ENCODE data around the gene GNAI2. TPM values are rescaled to one million over a fixed set of nuclear protein-coding genes. Genes with fewer than 3 reads are reported as not detected.

Gene GNAI2
- total RNA-seq, 6 experiments from 2014 or later = 532 to 617 (median 582) TPM

DNA sequence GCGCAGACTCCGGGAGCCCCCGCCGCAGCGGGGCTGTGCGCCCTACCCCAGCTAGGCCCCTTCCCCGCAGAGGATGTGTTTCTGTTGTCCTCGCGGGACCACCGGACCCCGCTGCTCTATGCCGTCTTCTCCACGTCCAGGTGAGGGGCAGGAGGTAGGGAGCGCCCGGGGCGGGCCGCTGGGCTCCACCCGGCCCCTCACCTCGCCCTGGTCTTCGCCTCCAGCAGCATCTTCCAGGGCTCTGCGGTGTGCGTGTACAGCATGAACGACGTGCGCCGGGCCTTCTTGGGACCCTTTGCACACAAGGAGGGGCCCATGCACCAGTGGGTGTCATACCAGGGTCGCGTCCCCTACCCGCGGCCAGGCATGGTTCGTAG, 37.7 kb downstream of the GNAI2 start:
- DNase-seq = no peak
- Mint-ChIP-seq H3K27ac (no peak overlapping the region), H3K9me3 (no peaks in the 10 kb centered on the region), H3K4me3 (no peak overlapping the region), H3K27me3 (ENCODE audit: insufficient read depth) (peaks cover 1% of the 10 kb centered on the region), H3K36me3 (ENCODE audit: low read depth) (no peaks in the 10 kb centered on the region), H3K4me1 (ENCODE audit: low read depth) (peaks cover 44% of the 10 kb centered on the region)
- TF ChIP-seq, protein P1, sequence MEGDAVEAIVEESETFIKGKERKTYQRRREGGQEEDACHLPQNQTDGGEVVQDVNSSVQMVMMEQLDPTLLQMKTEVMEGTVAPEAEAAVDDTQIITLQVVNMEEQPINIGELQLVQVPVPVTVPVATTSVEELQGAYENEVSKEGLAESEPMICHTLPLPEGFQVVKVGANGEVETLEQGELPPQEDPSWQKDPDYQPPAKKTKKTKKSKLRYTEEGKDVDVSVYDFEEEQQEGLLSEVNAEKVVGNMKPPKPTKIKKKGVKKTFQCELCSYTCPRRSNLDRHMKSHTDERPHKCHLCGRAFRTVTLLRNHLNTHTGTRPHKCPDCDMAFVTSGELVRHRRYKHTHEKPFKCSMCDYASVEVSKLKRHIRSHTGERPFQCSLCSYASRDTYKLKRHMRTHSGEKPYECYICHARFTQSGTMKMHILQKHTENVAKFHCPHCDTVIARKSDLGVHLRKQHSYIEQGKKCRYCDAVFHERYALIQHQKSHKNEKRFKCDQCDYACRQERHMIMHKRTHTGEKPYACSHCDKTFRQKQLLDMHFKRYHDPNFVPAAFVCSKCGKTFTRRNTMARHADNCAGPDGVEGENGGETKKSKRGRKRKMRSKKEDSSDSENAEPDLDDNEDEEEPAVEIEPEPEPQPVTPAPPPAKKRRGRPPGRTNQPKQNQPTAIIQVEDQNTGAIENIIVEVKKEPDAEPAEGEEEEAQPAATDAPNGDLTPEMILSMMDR (IDR thresholded peaks at IDR 0.05) = no peak

DNA sequence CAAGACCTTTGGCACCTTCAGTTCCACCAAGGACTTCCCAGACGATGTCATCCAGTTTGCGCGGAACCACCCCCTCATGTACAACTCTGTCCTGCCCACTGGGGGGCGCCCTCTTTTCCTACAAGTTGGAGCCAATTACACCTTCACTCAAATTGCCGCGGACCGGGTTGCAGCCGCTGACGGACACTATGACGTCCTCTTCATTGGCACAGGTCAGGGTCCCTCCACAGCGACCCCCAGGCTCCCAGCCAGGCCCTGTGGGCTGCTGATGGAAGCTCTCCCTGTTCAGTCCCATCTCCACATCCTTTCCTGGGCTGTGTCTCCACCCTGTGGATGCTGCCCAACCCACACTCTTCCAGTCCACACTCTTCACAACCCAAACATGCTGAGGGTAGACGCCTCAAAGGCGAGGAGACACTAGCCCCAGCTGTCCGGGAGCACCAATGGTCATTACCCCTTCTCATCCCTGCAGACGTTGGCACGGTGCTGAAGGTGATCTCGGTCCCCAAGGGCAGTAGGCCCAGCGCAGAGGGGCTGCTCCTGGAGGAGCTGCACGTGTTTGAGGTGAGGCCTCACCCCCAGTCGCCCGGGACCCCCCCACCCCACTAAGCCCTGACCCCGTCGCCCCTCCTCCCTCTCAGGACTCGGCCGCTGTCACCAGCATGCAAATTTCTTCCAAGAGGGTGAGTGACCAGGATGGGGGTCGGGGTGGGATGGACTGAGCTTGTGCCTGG, 38.5 kb downstream of the GNAI2 start:
- Mint-ChIP-seq H3K4me3 (no peak overlapping the region), H3K27me3 (ENCODE audit: insufficient read depth) (peaks cover 1% of the 10 kb centered on the region), H3K36me3 (ENCODE audit: low read depth) (no peaks in the 10 kb centered on the region), H3K27ac (no peak overlapping the region), H3K9me3 (no peaks in the 10 kb centered on the region), H3K4me1 (ENCODE audit: low read depth) (peaks cover 35% of the 10 kb centered on the region)
- peak; percentile 21 for DNase-seq
- TF ChIP-seq, protein P1 (IDR thresholded peaks at IDR 0.05) = peak; percentile 89

DNA sequence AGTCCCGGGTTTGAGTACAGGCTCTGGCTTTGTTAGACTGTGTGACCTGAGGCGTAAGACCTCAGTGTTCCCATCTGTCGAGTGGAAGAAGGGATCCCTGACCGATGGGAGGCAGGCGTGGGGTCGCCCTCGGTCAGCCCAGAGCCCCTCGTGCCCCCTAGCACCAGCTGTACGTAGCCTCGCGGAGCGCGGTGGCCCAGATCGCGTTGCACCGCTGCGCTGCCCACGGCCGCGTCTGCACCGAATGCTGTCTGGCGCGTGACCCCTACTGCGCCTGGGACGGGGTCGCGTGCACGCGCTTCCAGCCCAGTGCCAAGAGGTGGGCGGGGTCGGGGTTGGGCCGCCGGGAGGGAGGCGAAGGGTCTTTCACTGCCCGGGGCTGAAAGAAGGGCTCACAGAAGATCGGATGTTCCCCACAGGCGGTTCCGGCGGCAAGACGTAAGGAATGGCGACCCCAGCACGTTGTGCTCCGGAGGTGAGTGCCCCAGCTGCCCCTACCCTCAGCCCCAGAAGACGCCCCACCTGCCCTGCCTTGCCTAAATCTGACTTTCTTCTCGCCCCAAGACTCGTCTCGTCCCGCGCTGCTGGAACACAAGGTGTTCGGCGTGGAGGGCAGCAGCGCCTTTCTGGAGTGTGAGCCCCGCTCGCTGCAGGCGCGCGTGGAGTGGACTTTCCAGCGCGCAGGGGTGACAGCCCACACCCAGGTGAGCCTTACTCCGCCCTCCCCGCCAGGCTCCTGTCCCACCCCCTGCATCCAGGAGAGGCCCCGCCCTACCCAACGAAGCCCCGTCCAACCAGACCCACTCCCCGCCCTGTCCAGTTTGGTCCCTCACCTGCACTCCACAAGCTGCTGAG, 39.4 kb downstream of the GNAI2 start:
- Mint-ChIP-seq H3K4me3 (no peak overlapping the region), H3K9me3 (no peaks in the 10 kb centered on the region), H3K4me1 (ENCODE audit: low read depth) (peaks cover 27% of the 10 kb centered on the region), H3K27ac (no peak overlapping the region), H3K36me3 (ENCODE audit: low read depth) (no peaks in the 10 kb centered on the region), H3K27me3 (ENCODE audit: insufficient read depth) (peaks cover 1% of the 10 kb centered on the region)
- TF ChIP-seq, protein P1 (IDR thresholded peaks at IDR 0.05) = no peak
- DNase-seq = no peak

DNA sequence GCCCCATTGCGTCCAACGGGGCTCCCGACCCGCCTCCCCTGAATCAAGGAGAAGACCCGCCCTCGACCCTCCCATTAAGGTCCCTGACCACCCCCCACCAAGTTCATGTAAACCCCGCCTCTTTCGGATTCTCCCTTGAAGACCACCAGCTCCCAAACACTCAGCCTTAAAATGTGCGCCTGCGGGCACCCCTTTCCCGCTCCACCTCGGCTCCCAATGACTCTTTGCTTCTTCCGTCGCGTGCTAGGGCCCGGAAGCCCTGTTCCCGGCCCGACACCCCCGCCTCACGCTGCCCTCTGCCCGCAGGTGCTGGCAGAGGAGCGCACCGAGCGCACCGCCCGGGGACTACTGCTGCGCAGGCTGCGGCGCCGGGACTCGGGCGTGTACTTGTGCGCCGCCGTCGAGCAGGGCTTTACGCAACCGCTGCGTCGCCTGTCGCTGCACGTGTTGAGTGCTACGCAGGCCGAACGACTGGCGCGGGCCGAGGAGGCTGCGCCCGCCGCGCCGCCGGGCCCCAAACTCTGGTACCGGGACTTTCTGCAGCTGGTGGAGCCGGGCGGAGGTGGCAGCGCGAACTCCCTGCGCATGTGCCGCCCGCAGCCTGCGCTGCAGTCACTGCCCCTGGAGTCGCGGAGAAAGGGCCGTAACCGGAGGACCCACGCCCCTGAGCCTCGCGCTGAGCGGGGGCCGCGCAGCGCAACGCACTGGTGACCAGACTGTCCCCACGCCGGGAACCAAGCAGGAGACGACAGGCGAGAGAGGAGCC, 40.2 kb downstream of the GNAI2 start:
- no peak overlapping the region for H3K4me3 Mint-ChIP-seq
- H3K27ac Mint-ChIP-seq = no peak overlapping the region
- TF ChIP-seq, protein P1 (IDR thresholded peaks at IDR 0.05) = no peak
- no peaks in the 10 kb centered on the region for H3K9me3 Mint-ChIP-seq
- H3K4me1 Mint-ChIP-seq (ENCODE audit: low read depth) = peaks cover 19% of the 10 kb centered on the region
- no peak for DNase-seq
- no peaks in the 10 kb centered on the region for H3K36me3 Mint-ChIP-seq (ENCODE audit: low read depth)
- H3K27me3 Mint-ChIP-seq (ENCODE audit: insufficient read depth) = peaks cover 1% of the 10 kb centered on the region

DNA sequence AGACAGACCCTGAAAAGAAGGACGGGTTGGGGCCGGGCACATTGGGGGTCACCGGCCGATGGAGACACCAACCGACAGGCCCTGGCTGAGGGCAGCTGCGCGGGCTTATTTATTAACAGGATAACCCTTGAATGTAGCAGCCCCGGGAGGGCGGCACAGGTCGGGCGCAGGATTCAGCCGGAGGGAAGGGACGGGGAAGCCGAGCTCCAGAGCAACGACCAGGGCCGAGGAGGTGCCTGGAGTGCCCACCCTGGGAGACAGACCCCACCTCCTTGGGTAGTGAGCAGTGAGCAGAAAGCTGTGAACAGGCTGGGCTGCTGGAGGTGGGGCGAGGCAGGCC, 40.7 kb downstream of the GNAI2 start:
- Mint-ChIP-seq H3K9me3 (no peaks in the 10 kb centered on the region), H3K36me3 (ENCODE audit: low read depth) (no peaks in the 10 kb centered on the region), H3K4me1 (ENCODE audit: low read depth) (peaks cover 13% of the 10 kb centered on the region), H3K27ac (no peak overlapping the region), H3K27me3 (ENCODE audit: insufficient read depth) (peaks cover 1% of the 10 kb centered on the region; the same call in 1 of the 2 replicates), H3K4me3 (no peak overlapping the region)
- DNase-seq = no peak
- TF ChIP-seq, protein P1 (IDR thresholded peaks at IDR 0.05) = no peak
